Prostate gland (tissue), 2 donors: ENCODE data around the gene KIFC1. TPM values are rescaled to one million over a fixed set of nuclear protein-coding genes. Genes with fewer than 3 reads are reported as not detected.
A peak's percentile ranks its signal among the peaks of the same experiment; 100 is the strongest.
"Not testable (repeated sequence)": the region's sequence is repeated elsewhere in the genome, so short reads cannot be mapped to it uniquely, and the experiment has no call there.

Experiments
- DNase-seq: peaks from one replicate; pipeline ENCODE4 v3.0.0-alpha.2; 2019; ENCODE audit warnings: low spot score
- H3K27ac ChIP-seq, 2 donors: fragments of 200-600 bp; sonication (generic); 2 replicates each; pipeline ENCODE4 v1.5.1; 2017 to 2019
- H3K27me3 ChIP-seq: fragments of 200-600 bp; sonication (generic); replicated peaks from 2 replicates; pipeline ENCODE4 v1.5.1; 2019; ENCODE audit not compliant: insufficient read depth
- H3K36me3 ChIP-seq, 2 donors: fragments of 200-600 bp; sonication (generic); 1 replicate in 1 of 2; 2 replicates in 1 of 2; pipeline versions ENCODE4 v1.5.1 to v1.8.1; 2017 to 2019
- H3K4me1 ChIP-seq: fragments of 200-600 bp; sonication (generic); replicated peaks from 2 replicates; pipeline ENCODE4 v1.5.1; 2019
- H3K4me3 ChIP-seq, 2 donors: fragments of 200-600 bp; sonication (generic); 2 replicates each; pipeline ENCODE4 v1.5.1; 2017 to 2019
- H3K9me3 ChIP-seq: fragments of 200-600 bp; sonication (generic); 2 replicates; pipeline ENCODE4 v1.5.1; 2017
- CTCF ChIP-seq, 4 experiments: fragments of 200-600 bp in 2 of 4; fragments of 450-650 bp in 2 of 4; sonication (generic) in 2 of 4; IDR thresholded peaks; 1 replicate in 3 of 4; 2 replicates in 1 of 4; pipeline ENCODE4 v1.5.1; 2016 to 2019; ENCODE audit warnings: antibody characterized with exemption in 4 of 4, mild to moderate bottlenecking in 2 of 4, moderate library complexity in 2 of 4
- POLR2A ChIP-seq: fragments of 450-650 bp; IDR thresholded peaks from one replicate; pipeline ENCODE4 v1.6.1; 2016; ENCODE audit warnings: antibody characterized with exemption, mild to moderate bottlenecking
- POLR2AphosphoS5 ChIP-seq: sonication (generic); formaldehyde crosslinking; IDR thresholded peaks from one replicate; pipeline ENCODE4 v1.6.1; 2017; ENCODE audit warnings: antibody characterized with exemption
- whole genome bisulfite sequencing: methylation state at CpG from one replicate; pipeline ENCODE4 v1.1.5; 2018; 5-methylcytosine and 5-hydroxymethylcytosine counted together
- intact Hi-C: fragments of 100-400 bp; cut with DNase I; formaldehyde crosslinking; loops from one replicate; pipeline ENCODE4 v1.14.2; 2022
- total RNA-seq, 2 donors: library from RNA; depleted of rRNA; stranded (reverse); fragments of >200 nt; gene quantifications; one replicate each; pipeline ENCODE4 v1.1.0, GENCODE V29; 2016

Gene KIFC1
- total RNA-seq: 1 to 10 TPM; 5.8 to 6.5 TPM

- TF ChIP-seq CTCF (IDR thresholded peaks at IDR 0.05) (peak; percentile 97 to 99 (median 99)), POLR2A (peak; percentile 40), POLR2AphosphoS5 (peak; percentile 100)
- intact Hi-C loops: loop anchor here (1.0 to 5.0 kb wide), 3 partner anchors 19 to 63 kb away; partner anchors contain the start of gene ZBTB9
- Histone ChIP-seq H3K4me3 (peak within 1 kb of the TSS; percentile 25 to 41), H3K36me3 (no peaks in the 10 kb centered on the region), H3K27me3 (no peaks in the 10 kb centered on the region), H3K27ac (peak within 1 kb of the TSS; percentile 92), H3K4me1 (no peaks in the 10 kb centered on the region), H3K9me3 (no peaks in the 10 kb centered on the region)
- under 1% methylated on average over 61 of the region's 67 CpGs for WGBS
- peak; percentile 99 for DNase-seq
Observed at GRCh38 chr6:33391278-33391921, at the start of gene KIFC1. KIFC1 (plus strand) TSS chr6:33391823; CDS start chr6:33391986, 163 bp downstream.

- H3K27ac ChIP-seq, H3K36me3 ChIP-seq, H3K4me3 ChIP-seq, H3K9me3 ChIP-seq, H3K27me3 ChIP-seq, H3K4me1 ChIP-seq, intact Hi-C loops, DNase-seq: not testable (repeated sequence)
- WGBS: 97% methylated on average over 7 of the region's 7 CpGs
Observed at GRCh38 chr6:33343606-33343952, 48.0 kb upstream of the KIFC1 start.

- Histone ChIP-seq H3K27me3 (no peaks in the 10 kb centered on the region), H3K4me3 (no peak overlapping the region), H3K36me3 (no peaks in the 10 kb centered on the region), H3K9me3 (no peaks in the 10 kb centered on the region), H3K27ac (no peak overlapping the region), H3K4me1 (no peaks in the 10 kb centered on the region)
- TF ChIP-seq CTCF (IDR thresholded peaks at IDR 0.05): no peak
- TF ChIP-seq POLR2A: no peak
- no peak for TF ChIP-seq POLR2AphosphoS5
- intact Hi-C loops: no loop called here
- 76% methylated on average over 6 of the region's 6 CpGs for WGBS
- DNase-seq: no peak
Observed at GRCh38 chr6:33343953-33344611, 47.5 kb upstream of the KIFC1 start.

- no peaks in the 10 kb centered on the region for H3K9me3 ChIP-seq
- intact Hi-C loops: no loop called here
- peak; percentile 77 for DNase-seq
- 10% methylated on average over 22 of the region's 22 CpGs for WGBS
- H3K4me1 ChIP-seq: no peaks in the 10 kb centered on the region
- peak overlapping the region in 1 of 2 donors; percentile 45 for H3K27ac ChIP-seq
- TF ChIP-seq POLR2AphosphoS5: peak; percentile 76
- no peak for TF ChIP-seq POLR2A
- peak; percentile 14 to 72 (median 47) for TF ChIP-seq CTCF (IDR thresholded peaks at IDR 0.05)
- no peaks in the 10 kb centered on the region for H3K36me3 ChIP-seq
- H3K4me3 ChIP-seq: no peak overlapping the region
- H3K27me3 ChIP-seq: no peaks in the 10 kb centered on the region
Observed at GRCh38 chr6:33344701-33345697, 46.6 kb upstream of the KIFC1 start.

GRCh38 chr6:33346972-33347371 is 44.7 kb upstream of the KIFC1 start:
- H3K9me3 ChIP-seq, DNase-seq, H3K36me3 ChIP-seq, H3K4me3 ChIP-seq, H3K27me3 ChIP-seq, H3K27ac ChIP-seq, intact Hi-C loops, H3K4me1 ChIP-seq: not testable (repeated sequence)
- WGBS: 88% methylated on average over 5 of the region's 5 CpGs
